Measurements from ENCODE around the gene LRRC3B. TPM values are rescaled to one million over a fixed set of nuclear protein-coding genes. Genes with fewer than 3 reads are reported as not detected.

LRRC3B gene
- total and polyA plus RNA-seq, 2 donors, result 0.50 to 0.57 TPM

- WGBS, result 87% methylated on average over 3 of the region's 3 CpGs
These were observed 24.5 kb downstream of the LRRC3B start for GRCh38 chr3:26647078-26647477.

DNA sequence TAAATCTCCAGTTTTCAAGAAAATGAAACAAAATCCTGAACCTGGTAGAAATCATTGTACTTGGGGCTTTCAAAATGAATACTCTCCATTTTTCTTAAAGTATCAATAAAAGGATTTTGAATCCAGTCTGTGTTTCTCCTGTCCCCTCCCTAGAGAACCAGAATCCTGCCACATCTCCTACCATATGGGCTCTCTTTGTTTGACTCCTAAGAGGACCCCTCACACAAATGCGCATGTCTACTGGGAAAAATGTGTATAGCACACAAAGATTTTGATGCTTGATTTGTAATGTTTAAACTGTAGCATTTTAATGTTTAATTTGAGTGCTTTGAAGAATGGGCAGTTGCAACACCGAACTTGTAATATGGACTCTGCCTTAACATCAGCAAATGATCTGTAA, 25.9 kb downstream of the LRRC3B start:
- no peak overlapping the region for H3K4me3 ChIP-seq (ENCODE audit: low read length in 2 of 2)
- no peak overlapping the region for H3K27ac ChIP-seq (ENCODE audit: low read depth in 1 of 2, low read length in 1 of 2)
- 94% methylated on average over 2 of the region's 2 CpGs for WGBS
- no peak for DNase-seq (ENCODE audit: low read depth in 6 of 9, low spot score in 9 of 9)
- H3K9me3 ChIP-seq (ENCODE audit: control insufficient read depth in 2 of 2, insufficient read depth in 1 of 2, low read length in 1 of 2), result no peaks in the 10 kb centered on the region
- H3K27me3 ChIP-seq (ENCODE audit: control insufficient read depth in 2 of 2, insufficient read depth in 1 of 2, low read length in 1 of 2), result no peaks in the 10 kb centered on the region
- no peaks in the 10 kb centered on the region for H3K4me1 ChIP-seq (ENCODE audit: control insufficient read depth in 2 of 2, insufficient read depth in 2 of 2, low read length in 2 of 2)
- H3K36me3 ChIP-seq (ENCODE audit: control insufficient read depth in 2 of 2, insufficient read depth in 2 of 2, low read length in 1 of 2), result no peaks in the 10 kb centered on the region

More at GRCh38 chr3:26647078-26647477, 24.5 kb downstream of the LRRC3B start:
- Histone ChIP-seq H3K4me1 (ENCODE audit: control insufficient read depth in 2 of 2, insufficient read depth in 2 of 2, low read length in 2 of 2) (no peaks in the 10 kb centered on the region), H3K36me3 (ENCODE audit: control insufficient read depth in 2 of 2, insufficient read depth in 2 of 2, low read length in 1 of 2) (no peaks in the 10 kb centered on the region), H3K27ac (ENCODE audit: low read depth in 1 of 2, low read length in 1 of 2) (no peak overlapping the region), H3K9me3 (ENCODE audit: control insufficient read depth in 2 of 2, insufficient read depth in 1 of 2, low read length in 1 of 2) (no peaks in the 10 kb centered on the region), H3K27me3 (ENCODE audit: control insufficient read depth in 2 of 2, insufficient read depth in 1 of 2, low read length in 1 of 2) (no peaks in the 10 kb centered on the region), H3K4me3 (ENCODE audit: low read length in 2 of 2) (no peak overlapping the region)
- no peak for DNase-seq (ENCODE audit: low read depth in 6 of 9, low spot score in 9 of 9)

DNA sequence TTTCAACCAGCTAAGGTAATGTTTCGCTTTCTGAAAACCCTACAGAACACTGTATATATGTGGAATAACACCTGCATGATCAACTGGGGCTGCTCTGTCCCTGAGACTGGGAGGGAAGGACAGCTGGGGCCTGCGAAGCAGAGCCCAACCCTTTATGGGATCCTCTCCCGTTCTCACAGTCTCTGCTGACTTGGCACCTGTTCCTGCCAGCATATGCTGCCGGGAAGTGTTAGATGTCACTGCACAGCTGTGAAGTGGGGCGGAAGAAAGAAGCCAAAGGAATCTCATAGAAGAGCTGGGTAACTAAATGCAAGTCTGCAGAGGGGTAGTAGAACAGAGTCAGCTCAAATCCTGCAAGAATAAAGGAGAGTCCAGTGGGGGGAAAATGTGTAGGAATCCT, 29.6 kb downstream of the LRRC3B start:
- Histone ChIP-seq H3K9me3 (ENCODE audit: control insufficient read depth in 2 of 2, insufficient read depth in 1 of 2, low read length in 1 of 2) (no peaks in the 10 kb centered on the region), H3K4me1 (ENCODE audit: control insufficient read depth in 2 of 2, insufficient read depth in 2 of 2, low read length in 2 of 2) (no peaks in the 10 kb centered on the region), H3K27me3 (ENCODE audit: control insufficient read depth in 2 of 2, insufficient read depth in 1 of 2, low read length in 1 of 2) (no peaks in the 10 kb centered on the region), H3K4me3 (ENCODE audit: low read length in 2 of 2) (no peak overlapping the region), H3K36me3 (ENCODE audit: control insufficient read depth in 2 of 2, insufficient read depth in 2 of 2, low read length in 1 of 2) (no peaks in the 10 kb centered on the region), H3K27ac (ENCODE audit: low read depth in 1 of 2, low read length in 1 of 2) (no peak overlapping the region)
- DNase-seq (ENCODE audit: low read depth in 6 of 9, low spot score in 9 of 9), result no peak
- WGBS, result 86% methylated on average over 5 of the region's 5 CpGs

GRCh38 chr3:26653811-26654425, 31.3 kb downstream of the LRRC3B start:
- Histone ChIP-seq H3K4me1 (ENCODE audit: control insufficient read depth in 2 of 2, insufficient read depth in 2 of 2, low read length in 2 of 2) (no peaks in the 10 kb centered on the region), H3K36me3 (ENCODE audit: control insufficient read depth in 2 of 2, insufficient read depth in 2 of 2, low read length in 1 of 2) (no peaks in the 10 kb centered on the region), H3K27ac (ENCODE audit: low read depth in 1 of 2, low read length in 1 of 2) (no peak overlapping the region), H3K4me3 (ENCODE audit: low read length in 2 of 2) (no peak overlapping the region), H3K9me3 (ENCODE audit: control insufficient read depth in 2 of 2, insufficient read depth in 1 of 2, low read length in 1 of 2) (no peaks in the 10 kb centered on the region), H3K27me3 (ENCODE audit: control insufficient read depth in 2 of 2, insufficient read depth in 1 of 2, low read length in 1 of 2) (no peaks in the 10 kb centered on the region)
- 97% methylated on average over 1 of the region's 1 CpG for WGBS
- no peak for DNase-seq (ENCODE audit: low read depth in 6 of 9, low spot score in 9 of 9)

- H3K27me3 ChIP-seq (ENCODE audit: control insufficient read depth in 2 of 2, insufficient read depth in 1 of 2, low read length in 1 of 2), result no peaks in the 10 kb centered on the region
- 88% methylated on average over 2 of the region's 2 CpGs for WGBS
These were observed 32.7 kb downstream of the LRRC3B start for GRCh38 chr3:26655231-26655630.

DNA sequence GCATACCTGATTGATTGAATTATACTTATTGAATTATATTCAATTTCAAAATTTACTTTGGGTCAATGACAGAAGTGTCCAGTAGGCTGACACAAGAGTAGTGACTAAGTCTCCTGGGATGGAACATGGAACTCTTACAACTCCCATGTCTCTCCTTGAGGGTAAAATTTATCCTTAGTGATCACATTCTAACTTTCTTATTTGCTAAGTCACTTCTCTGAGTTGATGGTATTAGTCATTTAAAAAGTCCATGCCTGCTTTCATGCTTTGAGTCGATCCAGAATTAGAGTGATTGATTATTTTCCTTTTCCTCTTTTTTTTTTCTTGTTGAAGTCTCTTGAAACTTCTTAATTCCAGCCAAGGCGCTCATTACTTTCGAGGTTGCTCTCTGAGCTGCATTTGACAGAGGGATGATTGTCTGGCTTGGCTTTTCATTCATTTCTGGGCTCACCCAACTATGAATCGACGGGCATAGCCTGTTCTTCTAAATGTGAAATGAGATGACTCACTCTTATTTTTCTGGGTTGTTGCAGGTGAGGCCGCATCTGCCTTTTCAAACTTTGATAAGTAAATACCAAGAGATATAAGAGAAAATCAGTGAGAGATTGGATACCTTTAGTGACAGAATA, 34.9 kb downstream of the LRRC3B start:
- no peaks in the 10 kb centered on the region for H3K4me1 ChIP-seq (ENCODE audit: control insufficient read depth in 2 of 2, insufficient read depth in 2 of 2, low read length in 2 of 2)
- H3K27me3 ChIP-seq (ENCODE audit: control insufficient read depth in 2 of 2, insufficient read depth in 1 of 2, low read length in 1 of 2), result no peaks in the 10 kb centered on the region
- no peaks in the 10 kb centered on the region for H3K36me3 ChIP-seq (ENCODE audit: control insufficient read depth in 2 of 2, insufficient read depth in 2 of 2, low read length in 1 of 2)
- WGBS, result 82% methylated on average over 6 of the region's 6 CpGs
- no peak overlapping the region for H3K27ac ChIP-seq (ENCODE audit: low read depth in 1 of 2, low read length in 1 of 2)
- DNase-seq (ENCODE audit: low read depth in 6 of 9, low spot score in 9 of 9), result no peak
- no peak overlapping the region for H3K4me3 ChIP-seq (ENCODE audit: low read length in 2 of 2)
- H3K9me3 ChIP-seq (ENCODE audit: control insufficient read depth in 2 of 2, insufficient read depth in 1 of 2, low read length in 1 of 2), result no peaks in the 10 kb centered on the region

More at GRCh38 chr3:26655231-26655630, 32.7 kb downstream of the LRRC3B start:
- no peak for DNase-seq (ENCODE audit: low read depth in 6 of 9, low spot score in 9 of 9)
- Histone ChIP-seq H3K4me3 (ENCODE audit: low read length in 2 of 2) (no peak overlapping the region), H3K36me3 (ENCODE audit: control insufficient read depth in 2 of 2, insufficient read depth in 2 of 2, low read length in 1 of 2) (no peaks in the 10 kb centered on the region), H3K9me3 (ENCODE audit: control insufficient read depth in 2 of 2, insufficient read depth in 1 of 2, low read length in 1 of 2) (no peaks in the 10 kb centered on the region), H3K27ac (ENCODE audit: low read depth in 1 of 2, low read length in 1 of 2) (no peak overlapping the region), H3K4me1 (ENCODE audit: control insufficient read depth in 2 of 2, insufficient read depth in 2 of 2, low read length in 2 of 2) (no peaks in the 10 kb centered on the region)

DNA sequence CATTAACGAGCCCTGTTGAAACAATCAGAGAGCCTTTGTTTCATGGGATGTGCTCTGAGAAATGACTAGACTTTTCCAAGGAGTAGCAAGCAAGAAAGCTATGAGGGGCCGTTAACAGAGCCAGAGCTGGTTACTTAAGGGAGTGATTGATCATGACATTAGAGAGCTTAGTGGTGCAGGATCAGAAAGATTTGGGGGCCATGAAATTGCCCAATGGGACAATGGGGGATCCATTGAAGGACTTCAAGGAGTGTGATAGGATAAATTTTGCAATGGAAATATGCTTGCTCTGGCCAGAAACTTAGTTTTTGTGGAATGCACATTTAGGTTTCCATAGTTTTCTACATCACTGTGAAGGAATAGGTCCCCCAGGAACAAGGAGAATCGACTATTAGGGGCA, 45.6 kb downstream of the LRRC3B start:
- Histone ChIP-seq H3K36me3 (ENCODE audit: control insufficient read depth in 2 of 2, insufficient read depth in 2 of 2, low read length in 1 of 2) (no peaks in the 10 kb centered on the region), H3K27ac (ENCODE audit: low read depth in 1 of 2, low read length in 1 of 2) (no peak overlapping the region), H3K4me3 (ENCODE audit: low read length in 2 of 2) (no peak overlapping the region), H3K4me1 (ENCODE audit: control insufficient read depth in 2 of 2, insufficient read depth in 2 of 2, low read length in 2 of 2) (no peaks in the 10 kb centered on the region), H3K27me3 (ENCODE audit: control insufficient read depth in 2 of 2, insufficient read depth in 1 of 2, low read length in 1 of 2) (no peaks in the 10 kb centered on the region), H3K9me3 (ENCODE audit: control insufficient read depth in 2 of 2, insufficient read depth in 1 of 2, low read length in 1 of 2) (no peaks in the 10 kb centered on the region)
- DNase-seq (ENCODE audit: low read depth in 6 of 9, low spot score in 9 of 9), result no peak
- 77% methylated on average over 3 of the region's 3 CpGs for WGBS

DNA sequence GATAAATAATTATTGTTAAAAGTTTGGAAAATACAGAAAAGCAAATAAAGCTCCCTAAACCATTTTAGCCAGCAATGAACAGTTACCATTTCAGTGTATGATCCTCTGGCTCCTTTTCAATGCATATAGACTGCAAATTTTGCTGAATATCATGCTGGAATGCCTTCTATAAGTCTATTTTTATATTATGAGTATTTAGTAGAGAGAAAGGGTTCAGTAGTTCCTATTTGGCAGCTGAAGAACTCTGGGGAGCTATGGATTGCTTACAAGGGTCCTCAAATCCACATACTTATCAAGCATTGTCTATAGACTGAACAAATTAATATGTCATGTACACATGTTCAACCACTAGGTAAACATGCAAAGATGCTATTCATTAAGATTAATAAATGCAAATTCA, 46.1 kb downstream of the LRRC3B start:
- Histone ChIP-seq H3K9me3 (ENCODE audit: control insufficient read depth in 2 of 2, insufficient read depth in 1 of 2, low read length in 1 of 2) (no peaks in the 10 kb centered on the region), H3K27me3 (ENCODE audit: control insufficient read depth in 2 of 2, insufficient read depth in 1 of 2, low read length in 1 of 2) (no peaks in the 10 kb centered on the region), H3K4me3 (ENCODE audit: low read length in 2 of 2) (no peak overlapping the region), H3K36me3 (ENCODE audit: control insufficient read depth in 2 of 2, insufficient read depth in 2 of 2, low read length in 1 of 2) (no peaks in the 10 kb centered on the region), H3K27ac (ENCODE audit: low read depth in 1 of 2, low read length in 1 of 2) (no peak overlapping the region), H3K4me1 (ENCODE audit: control insufficient read depth in 2 of 2, insufficient read depth in 2 of 2, low read length in 2 of 2) (no peaks in the 10 kb centered on the region)
- no peak for DNase-seq (ENCODE audit: low read depth in 6 of 9, low spot score in 9 of 9)

GRCh38 chr3:26675336-26675735, 52.8 kb downstream of the LRRC3B start:
- Histone ChIP-seq H3K27me3 (ENCODE audit: control insufficient read depth in 2 of 2, insufficient read depth in 1 of 2, low read length in 1 of 2) (no peaks in the 10 kb centered on the region), H3K36me3 (ENCODE audit: control insufficient read depth in 2 of 2, insufficient read depth in 2 of 2, low read length in 1 of 2) (no peaks in the 10 kb centered on the region), H3K4me1 (ENCODE audit: control insufficient read depth in 2 of 2, insufficient read depth in 2 of 2, low read length in 2 of 2) (no peaks in the 10 kb centered on the region), H3K4me3 (ENCODE audit: low read length in 2 of 2) (no peak overlapping the region), H3K9me3 (ENCODE audit: control insufficient read depth in 2 of 2, insufficient read depth in 1 of 2, low read length in 1 of 2) (no peaks in the 10 kb centered on the region), H3K27ac (ENCODE audit: low read depth in 1 of 2, low read length in 1 of 2) (no peak overlapping the region)
- WGBS, result 92% methylated on average over 2 of the region's 2 CpGs
- no peak for DNase-seq (ENCODE audit: low read depth in 6 of 9, low spot score in 9 of 9)

Measured in thymus (tissue), 11 donors.